ENCODE measurements around the gene LASP1NB.

LASP1NB gene

DNA sequence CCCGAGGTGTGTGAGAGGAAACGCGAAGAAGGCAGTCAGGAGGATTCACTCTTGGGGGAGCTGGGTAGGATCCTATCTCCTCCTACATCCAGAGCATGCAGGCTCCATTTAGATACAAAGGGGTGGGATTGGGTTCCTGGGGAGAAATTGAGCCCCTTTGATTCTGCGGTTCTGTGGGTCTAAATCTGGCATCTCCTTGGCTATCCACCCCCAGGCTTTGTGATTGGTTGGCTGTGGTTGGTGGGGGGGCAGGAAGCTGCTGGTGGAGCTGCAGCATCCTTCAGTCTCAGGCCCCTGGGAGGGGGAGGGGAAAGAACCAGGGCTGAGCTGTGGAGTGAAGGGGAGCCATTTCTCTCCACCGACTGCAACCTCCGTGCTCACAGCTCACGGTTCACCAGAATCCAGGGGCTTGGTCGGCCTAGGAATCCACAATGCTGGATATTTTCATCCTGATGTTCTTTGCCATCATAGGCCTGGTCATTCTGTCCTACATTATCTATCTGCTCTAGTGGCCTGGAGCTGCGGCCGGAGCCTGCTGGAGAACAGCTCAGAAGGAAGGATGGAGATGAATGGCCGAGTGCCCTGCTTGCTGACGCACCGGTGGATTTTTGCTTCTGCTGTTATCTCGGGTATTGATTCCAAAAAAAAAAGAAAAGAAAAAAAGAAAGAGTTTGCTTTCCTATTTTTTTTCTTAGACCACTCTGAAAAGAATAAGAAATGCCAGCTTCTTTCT lies at the start of gene LASP1NB:
TSS of gene LASP1NB (plus strand) at position 352 of the 733 bp plus-strand sequence.
- DNase-seq, result no peak

DNA sequence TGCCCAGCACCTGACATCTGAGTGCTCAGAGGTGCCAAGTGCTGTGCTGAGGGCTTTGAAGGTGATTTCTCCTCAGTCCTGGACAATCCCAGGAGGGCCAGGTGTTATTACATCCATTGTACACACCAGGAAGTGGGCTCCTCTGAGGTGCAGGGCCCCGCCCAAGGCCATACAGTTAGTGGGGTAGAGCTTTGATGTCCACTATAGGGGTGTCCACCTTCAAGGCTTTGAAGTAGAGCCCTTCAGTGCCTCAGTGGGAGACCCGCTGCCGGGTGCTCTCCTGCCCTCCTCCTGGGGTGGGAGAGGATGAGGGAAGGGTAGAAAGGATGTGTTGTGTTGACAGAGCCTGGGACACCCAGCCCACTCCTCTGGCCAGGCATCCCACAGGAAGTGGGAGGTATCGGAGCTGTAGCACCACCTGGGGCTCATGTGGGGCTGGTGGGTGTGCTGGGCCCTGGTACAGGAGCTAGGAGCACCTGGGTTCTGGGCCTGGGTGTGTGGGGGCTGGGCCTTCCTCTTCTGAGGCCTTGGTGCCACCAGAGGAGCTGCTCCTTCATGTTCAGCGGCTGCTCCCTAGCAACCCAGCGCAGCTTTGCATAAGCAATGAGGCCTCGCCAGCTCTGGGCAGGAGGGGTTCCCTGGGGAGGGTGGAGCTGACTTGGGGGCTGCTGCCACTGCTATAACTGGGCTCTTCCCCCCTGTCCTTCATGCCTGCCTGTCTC lies 48.1 kb upstream of the LASP1NB start:
- no peak for DNase-seq

DNA sequence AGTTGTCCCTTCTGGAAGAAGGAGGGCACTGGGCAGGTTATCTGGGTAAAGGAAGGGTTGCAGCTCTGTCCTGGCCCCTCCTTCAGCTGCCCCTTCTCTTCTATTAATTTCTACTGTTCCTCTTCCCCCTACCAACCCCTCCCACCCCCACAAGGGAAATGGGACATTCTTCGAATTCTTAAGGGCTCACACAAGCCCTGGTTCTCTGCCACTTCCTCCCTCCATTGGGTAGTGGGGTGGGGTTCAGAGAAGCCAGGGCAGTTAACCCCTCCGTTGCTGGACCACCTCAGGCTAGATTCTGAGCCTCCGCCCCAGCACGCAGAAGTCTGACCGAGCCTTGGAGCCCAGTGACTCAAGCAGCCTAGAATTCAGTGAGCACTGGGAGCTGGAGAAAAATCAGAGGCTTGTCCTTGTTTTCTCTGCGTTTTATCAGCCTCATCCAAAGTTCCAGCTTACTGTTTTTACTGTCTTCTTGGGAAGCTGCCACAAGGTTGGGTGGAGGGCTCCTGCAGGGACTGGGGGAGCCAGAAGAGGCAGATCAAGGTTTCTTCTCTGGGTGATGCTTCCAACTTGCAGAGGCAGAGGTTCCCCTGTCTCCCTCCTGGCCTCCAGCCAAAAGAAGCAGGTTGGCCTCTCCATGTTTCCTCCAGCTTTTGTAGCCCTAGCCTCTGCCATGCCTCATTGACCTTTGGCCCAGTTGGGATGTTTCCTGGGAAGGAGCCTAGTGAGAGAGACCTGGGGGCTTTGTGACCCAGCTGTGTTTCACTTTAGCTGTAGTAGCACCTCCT lies 45.3 kb upstream of the LASP1NB start:
- DNase-seq, result no peak

DNA sequence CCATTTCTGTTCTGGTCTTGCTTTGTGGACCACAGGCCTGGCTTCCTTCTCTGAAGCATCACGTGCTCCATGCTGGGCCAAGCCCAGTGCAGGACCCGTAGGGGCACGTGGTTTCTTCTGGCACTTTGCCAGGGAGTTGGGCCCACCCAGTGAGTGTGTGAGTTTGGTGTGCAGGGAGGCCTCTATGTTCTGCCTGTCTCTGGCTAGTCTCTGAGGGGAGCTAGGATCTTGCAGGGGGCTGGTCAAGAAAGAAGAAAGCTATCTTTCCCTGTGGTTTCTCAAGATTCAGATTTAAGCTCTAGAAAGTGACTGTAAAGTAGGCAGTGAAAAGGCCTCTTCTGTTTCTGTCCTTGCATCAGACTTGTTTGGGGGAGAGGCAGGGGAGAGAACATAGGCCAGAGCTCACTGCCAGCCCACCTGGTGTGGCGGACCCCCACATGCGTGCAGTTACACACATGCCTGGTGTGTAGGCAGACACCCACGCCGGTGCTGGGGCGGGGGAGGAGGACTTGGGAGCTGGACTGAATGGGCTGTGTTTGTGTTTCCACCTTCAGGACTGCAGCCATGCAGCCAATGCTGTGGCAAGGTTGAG lies 43.7 kb upstream of the LASP1NB start:
- no peak for DNase-seq

DNA sequence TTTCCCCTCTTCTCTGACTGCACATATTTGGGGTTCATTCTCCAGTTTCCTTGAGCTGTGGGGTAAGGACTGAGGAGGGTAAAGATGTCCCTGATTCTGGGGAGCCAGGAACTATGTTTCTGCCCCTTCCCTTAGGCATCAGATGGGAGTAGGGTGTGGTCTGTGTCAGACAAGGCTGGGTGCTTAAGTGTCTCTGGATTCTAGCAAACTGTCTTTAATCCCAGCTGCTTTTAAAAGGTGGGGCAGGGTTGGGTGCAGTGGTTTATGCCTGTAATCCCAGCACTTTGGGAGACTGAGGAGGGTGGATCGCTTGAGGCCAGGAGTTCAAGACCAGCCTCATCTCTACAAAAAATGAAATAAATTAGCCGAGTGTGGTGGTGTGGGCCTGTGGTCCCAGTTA lies 42.5 kb upstream of the LASP1NB start:
- DNase-seq, result no peak

DNA sequence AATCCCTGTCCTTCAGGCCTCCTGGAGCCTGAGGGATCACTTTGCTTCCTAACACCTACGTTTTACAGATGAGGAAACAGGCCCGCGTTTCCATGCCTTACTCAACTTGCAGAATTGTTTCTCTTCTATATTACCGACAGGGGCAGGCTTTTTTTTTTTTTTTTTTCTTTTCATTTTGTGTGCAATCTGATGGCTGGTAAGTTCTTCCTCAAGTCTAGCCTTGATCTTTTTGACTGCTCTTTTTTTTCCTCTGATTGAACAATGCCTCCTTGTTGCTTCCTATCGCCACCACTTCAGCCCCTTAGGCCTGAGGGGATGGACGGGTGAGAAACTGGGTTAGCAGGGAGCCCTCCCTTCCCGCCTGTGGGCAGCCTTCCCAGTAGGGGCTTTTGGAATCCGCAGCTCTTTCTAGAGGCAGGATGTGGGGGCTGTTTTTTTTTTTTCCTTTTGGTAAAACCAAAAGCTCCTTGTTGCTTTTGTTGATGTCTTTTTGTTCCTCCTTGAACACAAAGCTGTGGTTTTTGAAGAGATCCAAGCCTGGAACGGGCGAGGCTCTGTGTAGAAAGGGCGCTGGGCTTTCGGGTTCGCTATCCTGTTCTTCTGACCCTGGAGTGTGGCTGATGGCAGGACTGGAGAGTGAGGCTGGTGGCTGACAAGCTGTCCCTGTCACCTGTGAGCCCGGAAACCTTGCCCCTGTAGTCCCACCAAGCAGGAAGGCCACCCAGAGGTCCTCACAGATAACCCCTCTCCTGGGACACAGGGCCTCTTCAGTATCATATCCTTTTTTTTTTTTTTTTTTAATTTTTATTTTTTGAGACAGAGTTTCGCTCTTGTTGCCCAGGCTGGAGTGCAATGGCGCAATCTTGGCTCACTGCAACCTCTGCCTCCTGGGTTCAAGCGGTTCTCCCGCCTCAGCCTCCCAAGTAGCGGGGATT lies 41.6 kb upstream of the LASP1NB start:
- DNase-seq, result no peak

DNA sequence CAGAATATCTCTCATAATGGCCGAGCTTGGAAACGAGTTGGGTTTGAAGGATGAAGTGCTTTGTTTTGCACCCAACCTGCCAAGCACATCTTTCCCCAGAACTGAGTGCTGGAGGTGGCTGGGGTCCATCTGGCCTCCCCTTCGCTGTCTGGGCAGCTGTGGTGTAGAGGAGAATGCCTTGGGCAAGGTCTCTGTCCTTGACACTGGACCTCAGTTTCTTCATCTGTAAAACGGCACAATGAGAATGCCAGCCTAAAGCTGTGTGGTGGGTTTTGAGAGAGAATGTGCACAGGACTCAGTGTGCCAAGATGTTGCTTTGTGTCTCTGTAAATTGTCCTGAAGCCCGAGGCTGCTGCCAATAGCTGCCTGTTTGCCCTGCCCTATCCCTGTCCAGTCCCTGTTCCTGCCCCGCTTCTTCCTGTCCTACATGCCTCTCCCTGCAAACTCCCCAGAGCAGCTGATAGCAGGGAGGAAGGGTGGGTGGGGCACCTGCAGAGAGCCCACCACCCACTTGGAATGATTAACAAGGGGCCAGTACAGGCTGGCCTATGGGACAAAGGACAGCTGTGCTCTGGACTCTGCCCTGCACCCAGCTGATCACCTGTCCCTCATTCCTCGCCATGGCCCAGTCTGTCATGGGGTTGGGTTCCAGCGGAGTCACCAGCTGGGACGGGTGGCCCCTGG lies 40.2 kb upstream of the LASP1NB start:
- no peak for DNase-seq

DNA sequence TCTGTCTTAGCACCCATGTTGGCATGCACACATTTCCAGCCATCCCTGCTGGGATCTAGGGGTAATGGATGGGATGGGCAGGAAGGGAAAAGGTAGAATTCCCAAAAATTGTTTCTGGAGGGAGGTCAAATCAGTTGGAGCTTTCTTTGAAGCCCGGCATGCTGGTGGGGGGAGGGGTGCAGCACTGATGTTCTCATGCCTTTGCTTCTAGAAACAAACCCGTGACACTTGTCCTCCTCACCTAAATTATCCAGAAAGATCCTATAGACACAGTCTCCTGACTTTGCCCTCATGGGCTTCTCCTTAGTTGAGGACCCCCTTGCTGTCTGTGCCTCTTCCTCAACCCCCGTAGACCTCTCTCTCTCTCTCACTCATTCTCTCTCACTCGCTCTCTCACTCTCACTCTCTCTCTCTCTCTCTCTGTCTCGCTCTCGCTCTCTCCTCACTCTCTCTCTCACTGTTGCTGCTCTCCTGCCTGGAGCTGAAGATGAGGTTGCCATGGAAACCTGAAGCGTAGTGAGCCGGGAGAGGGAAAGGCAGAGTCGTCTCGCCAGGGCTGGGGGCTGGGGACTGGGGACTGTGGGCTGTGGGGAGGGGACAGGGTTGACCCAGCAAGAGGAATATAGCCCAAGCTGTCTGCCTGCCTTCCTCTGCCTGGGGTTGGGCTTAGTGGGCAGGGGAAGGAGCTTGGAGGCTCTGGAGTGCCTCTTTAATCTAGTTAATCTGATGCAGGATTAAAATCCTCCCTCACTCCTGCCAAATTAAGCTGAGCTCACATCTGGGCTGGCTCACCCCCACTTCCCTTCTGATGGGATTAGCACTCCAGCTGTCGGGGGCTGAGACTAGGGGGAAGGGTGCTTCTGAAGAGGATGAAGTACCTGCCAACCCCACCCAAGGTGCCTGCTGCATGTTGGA lies 39.4 kb upstream of the LASP1NB start:
- DNase-seq, result peak; percentile 56

DNA sequence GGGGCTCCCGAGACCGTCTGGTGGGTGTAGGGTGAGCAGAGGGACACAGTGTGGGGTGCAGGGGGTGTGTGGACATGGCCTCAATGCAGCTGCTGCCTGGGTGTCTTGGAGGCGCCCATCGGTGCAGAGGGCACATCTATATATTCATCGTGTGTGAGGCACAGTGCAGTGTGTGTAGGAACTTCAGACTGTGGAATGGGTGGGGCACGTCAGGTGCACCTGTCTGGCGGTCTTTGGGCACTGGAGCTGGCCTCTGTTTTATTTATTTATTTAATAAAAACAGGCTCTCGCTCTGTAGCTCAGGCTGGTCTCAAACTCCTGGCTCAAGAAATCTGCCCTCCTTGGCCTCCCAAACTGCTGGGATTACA lies 38.8 kb upstream of the LASP1NB start:
- DNase-seq, result no peak

DNA sequence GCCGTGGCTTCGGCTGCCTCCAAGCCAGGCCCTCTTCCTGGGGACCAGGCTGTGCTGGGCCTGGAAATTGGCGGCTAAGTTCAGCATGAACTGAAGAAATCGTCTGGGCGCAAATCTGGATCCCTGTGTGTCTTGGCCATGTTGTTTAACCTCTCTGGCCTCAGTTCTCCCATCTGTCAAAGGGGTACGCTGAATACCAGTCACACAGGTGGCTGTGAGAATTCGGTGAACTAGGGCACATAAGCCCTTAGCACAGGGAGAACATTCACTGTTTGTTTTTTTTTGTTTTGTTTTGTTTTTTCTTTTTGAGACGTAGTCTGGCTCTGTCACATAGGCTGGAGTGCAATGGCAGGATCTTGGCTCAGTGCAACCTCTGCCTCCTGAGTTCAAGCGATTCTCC lies 36.6 kb upstream of the LASP1NB start:
- DNase-seq, result no peak

DNA sequence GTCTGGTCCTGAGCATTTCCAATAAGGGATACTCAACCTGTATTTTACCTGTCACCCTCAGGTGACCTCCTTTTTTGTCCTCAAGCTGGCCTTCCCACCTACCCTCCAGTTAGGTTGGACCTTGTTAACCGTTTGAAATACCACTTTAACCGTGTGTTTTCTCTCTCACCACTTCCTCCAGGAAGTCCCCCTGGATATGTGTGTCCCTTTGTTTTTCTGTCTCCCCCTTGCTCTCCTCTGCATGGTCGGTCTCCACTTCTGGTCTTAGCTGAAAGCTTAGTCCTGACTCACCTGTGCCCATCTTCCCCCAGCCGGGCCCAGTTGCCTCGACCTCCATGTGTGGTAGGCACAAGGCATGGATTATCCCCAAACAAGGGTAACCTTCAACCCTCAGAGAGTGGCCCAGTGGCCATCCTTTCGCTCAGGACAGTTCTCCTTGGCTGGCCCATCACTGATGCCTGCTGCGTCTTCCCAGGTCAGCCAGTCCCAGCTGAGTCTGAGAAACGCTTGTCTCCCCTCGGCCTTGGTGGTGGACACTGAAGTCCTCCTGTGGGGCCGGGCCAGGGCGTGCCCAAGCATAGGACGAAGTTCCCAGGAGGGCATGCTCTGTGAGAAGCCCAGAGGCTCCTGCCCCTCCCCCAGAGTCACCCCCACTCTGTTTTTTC lies 35.5 kb upstream of the LASP1NB start:
- DNase-seq, result no peak

DNA sequence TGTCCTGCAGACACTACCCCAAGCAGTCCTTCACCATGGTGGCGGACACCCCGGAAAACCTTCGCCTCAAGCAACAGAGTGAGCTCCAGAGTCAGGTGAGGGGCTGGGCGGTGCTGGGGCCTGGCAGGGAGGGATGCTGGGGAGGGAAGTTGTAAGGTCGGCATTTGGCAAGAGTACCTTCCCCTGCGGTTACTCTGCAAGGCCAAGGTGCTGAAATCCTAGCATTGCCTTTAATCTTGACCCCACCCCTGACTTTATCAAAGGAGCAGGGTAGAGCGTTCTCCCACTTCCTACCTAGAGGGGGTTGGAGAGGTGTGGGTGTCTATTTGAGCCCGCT lies 35.0 kb upstream of the LASP1NB start:
- no peak for DNase-seq

DNA sequence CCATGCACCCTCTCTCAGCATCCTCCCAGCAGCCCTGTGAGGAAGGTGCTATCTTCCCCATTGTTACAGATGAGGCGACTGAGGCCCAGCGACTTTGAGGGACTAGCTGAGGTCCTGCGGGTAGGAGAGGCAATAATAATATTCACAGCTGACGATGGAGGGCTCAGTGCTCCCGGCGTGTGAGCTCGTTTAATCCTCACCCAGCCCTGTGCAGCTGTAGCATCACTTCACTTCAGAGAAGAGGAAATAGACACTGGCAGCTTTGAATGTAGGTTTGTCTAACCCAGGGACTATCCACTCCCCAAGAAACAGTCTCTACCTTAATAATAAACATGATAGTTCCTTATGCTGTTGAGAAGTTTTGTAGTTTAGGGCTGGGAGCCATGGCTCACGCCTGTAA lies 34.0 kb upstream of the LASP1NB start:
- DNase-seq, result no peak

DNA sequence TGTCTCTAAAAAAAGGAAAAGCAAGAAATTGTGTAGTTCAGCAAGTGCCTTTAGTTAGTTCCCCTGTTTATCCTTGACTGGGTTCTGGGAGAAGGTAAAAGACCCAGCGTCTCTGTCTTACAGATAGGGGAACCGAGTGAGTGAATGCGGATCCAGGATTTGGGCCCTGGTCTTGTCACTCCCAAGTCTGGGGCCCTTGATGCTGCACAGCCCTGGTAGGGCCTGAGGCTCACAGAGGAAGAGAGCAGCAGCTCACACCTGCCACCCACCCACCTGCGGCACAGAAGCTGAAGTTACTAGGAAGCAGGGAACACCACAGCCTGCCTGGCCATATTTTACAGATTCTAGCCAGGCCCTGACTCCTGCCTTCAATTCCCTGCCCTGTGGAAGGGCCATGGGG lies 33.3 kb upstream of the LASP1NB start:
- no peak for DNase-seq

DNA sequence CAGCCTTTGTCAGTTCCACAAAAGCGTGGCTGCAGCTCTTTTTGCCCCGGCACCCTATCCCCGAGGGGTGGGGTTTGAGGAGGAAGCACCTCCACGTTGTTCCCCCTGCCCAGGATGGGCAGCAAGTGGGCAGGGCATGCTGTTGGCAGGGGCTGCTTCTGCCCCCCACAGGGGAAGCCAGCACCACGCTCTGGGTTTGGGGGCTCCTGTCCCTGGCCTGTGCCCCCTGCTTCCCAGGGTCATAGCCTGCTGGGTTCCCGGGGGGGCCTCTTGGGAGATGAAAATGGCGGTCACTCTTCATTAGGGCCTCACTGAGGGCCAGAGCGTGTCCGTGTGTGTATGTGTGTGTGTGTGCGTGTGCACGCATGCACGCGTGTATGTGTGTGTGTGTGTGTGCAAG lies 32.8 kb upstream of the LASP1NB start:
- DNase-seq, result no peak

DNA sequence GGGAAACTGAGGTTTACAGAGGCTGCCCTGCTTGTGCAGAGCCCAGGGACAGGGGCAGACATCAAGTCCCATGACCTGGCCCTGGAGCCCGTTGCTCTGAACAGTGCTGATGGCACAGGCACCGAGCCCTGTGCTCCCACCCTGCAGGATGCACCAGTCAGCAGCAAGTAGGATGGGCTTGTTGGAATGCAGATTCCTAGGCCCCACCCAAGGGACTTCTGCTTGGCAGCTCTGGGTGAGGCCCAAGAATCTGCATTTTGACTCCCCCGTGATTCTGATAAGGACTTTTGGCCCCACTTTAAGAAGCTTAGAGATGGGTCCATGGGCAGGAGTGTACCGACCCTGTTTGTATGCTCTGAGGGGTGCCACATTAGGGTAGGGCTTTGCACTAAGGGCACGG lies 32.3 kb upstream of the LASP1NB start:
- no peak for DNase-seq

DNA sequence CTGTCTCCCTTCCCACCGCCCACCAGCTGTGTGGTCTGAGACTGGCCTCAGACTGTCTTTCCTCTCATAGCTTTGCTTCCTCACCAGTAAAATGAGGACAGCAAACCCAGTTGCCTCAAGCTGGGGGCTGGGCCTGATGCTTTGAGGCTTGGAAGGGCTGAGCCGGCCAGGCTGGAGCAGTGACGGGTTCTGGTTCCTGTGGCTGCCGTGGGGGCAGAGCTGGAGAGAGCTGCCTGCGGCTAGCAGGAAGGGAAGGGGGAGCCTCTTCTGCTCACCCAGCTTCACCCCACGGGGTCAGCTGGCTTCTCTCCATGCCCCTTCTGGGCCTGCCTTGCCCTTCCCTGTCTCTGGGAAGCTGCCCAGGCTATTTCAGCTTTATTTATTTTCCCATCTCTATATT lies 31.8 kb upstream of the LASP1NB start:
- DNase-seq, result no peak

DNA sequence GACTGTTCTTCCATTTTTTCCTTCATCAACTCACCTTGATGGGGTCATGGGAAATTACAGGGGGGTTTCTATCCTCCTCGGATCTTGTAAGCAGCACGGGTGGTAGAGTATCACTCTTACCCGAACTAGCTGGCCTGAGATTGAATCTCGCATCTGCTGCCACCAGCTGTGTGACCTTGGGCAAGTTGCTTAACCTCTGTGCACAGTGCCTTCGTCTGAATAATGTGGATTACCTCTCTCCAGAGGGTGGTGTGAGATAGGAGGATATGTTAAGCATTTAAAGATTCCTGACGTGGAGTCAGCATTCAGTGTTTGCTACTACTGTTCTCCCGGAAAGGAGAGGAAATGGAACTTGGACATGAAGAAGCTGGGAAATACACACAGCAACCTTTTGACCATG lies 31.1 kb upstream of the LASP1NB start:
- no peak for DNase-seq

DNA sequence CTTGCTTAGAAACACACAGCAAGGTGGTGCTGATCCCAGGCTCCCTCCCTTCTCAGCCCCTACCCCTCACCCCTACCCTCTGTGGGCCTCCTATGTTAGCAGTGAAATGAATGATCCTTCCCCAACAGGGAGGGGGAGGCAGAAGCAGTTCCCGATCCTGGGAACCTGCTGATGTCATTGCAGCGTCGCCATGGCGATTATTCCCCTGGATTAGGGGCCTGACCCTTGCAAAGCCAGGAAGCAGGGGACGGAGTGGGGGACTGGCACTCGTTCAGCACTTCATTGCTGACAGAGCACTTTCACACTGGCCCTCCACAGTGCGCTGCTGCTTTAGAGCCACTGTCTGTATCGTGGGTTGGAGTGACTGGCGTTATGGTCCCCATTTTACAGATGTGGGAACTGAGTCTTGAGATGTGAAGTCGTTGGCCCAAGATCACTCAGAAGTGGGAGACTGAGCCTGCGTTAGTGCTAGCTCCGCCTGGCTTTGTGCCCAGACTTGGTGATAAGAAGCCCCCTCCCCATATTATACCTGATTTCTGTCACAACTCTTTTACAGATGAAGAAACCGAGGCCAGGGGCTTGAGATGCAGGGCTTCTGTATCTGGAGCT lies 29.0 kb upstream of the LASP1NB start:
- DNase-seq, result no peak

DNA sequence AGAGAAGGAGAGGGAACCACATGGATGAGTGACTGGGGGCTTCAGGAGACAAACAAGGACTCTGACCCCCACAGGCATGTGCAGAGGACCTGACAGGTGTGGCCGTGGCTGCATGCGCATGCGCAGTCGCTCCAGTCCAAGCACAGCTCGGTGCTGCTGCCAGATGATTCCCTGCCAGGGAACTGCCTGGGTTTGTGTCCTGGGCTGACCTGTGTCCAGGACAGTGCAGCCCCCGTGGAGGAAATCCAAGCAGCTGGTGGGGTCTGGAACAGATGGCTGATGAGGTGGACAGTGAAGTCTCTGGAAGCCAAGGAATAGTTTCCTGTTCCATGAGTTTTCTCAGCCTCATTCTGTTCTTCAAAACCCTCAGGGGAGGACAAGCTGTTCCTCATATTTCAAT lies 28.2 kb upstream of the LASP1NB start:
- no peak for DNase-seq

All from NCI-H1694 (cell line).